CD4-positive, alpha-beta T cell (primary cell): ENCODE measurements around the gene HMGA1. TPM values are rescaled to one million over a fixed set of nuclear protein-coding genes. Genes with fewer than 3 reads are reported as not detected.

ENCODE experiments used
- ATAC-seq: fragments of 200-7000 bp; cut with Tn5 transposase; one replicate; pipeline ENCODE4 v1.10.0; 2022; ENCODE audit warnings: mild to moderate bottlenecking; ENCODE audit not compliant: poor library complexity
- CTCF ChIA-PET: fragments of 350-600 bp; sonication (Branson Sonifier 250); formaldehyde crosslinking; loops from one replicate; lab custom pipeline; 2021; ENCODE audit warnings: antibody characterized with exemption, inconsistent platforms; lab: Charles Lee
- POLR2A ChIA-PET: fragments of 350-600 bp; sonication (Branson Sonifier 250); formaldehyde crosslinking; loops from one replicate; lab custom pipeline; 2021; ENCODE audit warnings: antibody characterized with exemption, inconsistent platforms; lab: Charles Lee
- DNase-seq, 14 experiments: peaks; one replicate each; pipeline ENCODE4 v3.0.0-alpha.2; 2013 to 2020; ENCODE audit warnings: mixed read lengths in 2 of 14
- H3K27ac ChIP-seq, 2 donors: one replicate each; pipeline versions ENCODE4 v1.5.1 to v1.7.0; 2013; ENCODE audit warnings: low read length in 2 of 2, low read depth in 1 of 2, mild to moderate bottlenecking in 1 of 2
- H3K27me3 ChIP-seq, 2 experiments: 1 replicate in 1 of 2; 2 replicates in 1 of 2; pipeline versions ENCODE4 v1.6.1 to v1.7.0; 2013; ENCODE audit warnings: low read length in 2 of 2, control low read depth in 1 of 2, mild to moderate bottlenecking in 1 of 2, moderate library complexity in 1 of 2; ENCODE audit not compliant: insufficient read depth in 2 of 2, control insufficient read depth in 1 of 2
- H3K36me3 ChIP-seq: one replicate; pipeline ENCODE4 v1.6.1; 2013; ENCODE audit warnings: low read length, control low read depth; ENCODE audit not compliant: insufficient read depth
- H3K4me1 ChIP-seq: one replicate; pipeline ENCODE4 v1.6.1; 2013; ENCODE audit warnings: low read length, control low read depth; ENCODE audit not compliant: insufficient read depth
- H3K4me3 ChIP-seq: one replicate; pipeline ENCODE4 v1.5.1; 2013; ENCODE audit warnings: mild to moderate bottlenecking, low read length, moderate library complexity
- H3K9me3 ChIP-seq, 2 experiments: 1 replicate in 1 of 2; 2 replicates in 1 of 2; pipeline versions ENCODE4 v1.6.1 to v1.7.0; 2013; ENCODE audit warnings: low read length in 2 of 2, mild to moderate bottlenecking in 2 of 2, control low read depth in 1 of 2, moderate library complexity in 1 of 2; ENCODE audit not compliant: control insufficient read depth in 1 of 2, insufficient read depth in 1 of 2
- H3K27ac Mint-ChIP-seq: one replicate; pipeline ENCODE4 v1.8.0; 2020; ENCODE audit warnings: mixed read lengths
- H3K27me3 Mint-ChIP-seq: one replicate; pipeline ENCODE4 v1.8.0; 2021; ENCODE audit warnings: mixed read lengths
- H3K36me3 Mint-ChIP-seq: one replicate; pipeline ENCODE4 v1.8.0; 2021; ENCODE audit warnings: low read depth, mixed read lengths
- H3K4me1 Mint-ChIP-seq: one replicate; pipeline ENCODE4 v1.8.0; 2021; ENCODE audit warnings: low read depth, mixed read lengths
- H3K4me3 Mint-ChIP-seq: one replicate; pipeline ENCODE4 v1.8.0; 2020; ENCODE audit warnings: mild to moderate bottlenecking, mixed read lengths
- H3K9me3 Mint-ChIP-seq: one replicate; pipeline ENCODE4 v1.8.0; 2020; ENCODE audit warnings: mixed read lengths
- CTCF ChIP-seq: fragments of 200-600 bp; IDR thresholded peaks from one replicate; pipeline ENCODE4 v1.8.0; 2022; ENCODE audit warnings: antibody characterized with exemption, mild to moderate bottlenecking
- intact Hi-C, 2 experiments: fragments of 100-400 bp; cut with DNase I in 1 of 2; cut with micrococcal nuclease in 1 of 2; formaldehyde crosslinking; loops; one replicate each; pipeline versions ENCODE4 v1.15.1 to v1.9.0; 2023 to 2025; cut with DNase I, micrococcal nuclease
- total RNA-seq, 174 experiments: library from RNA in 2 of 174; stranded (reverse) in 2 of 174; gene quantifications; one replicate each; pipeline ENCODE4 v1.2.3 and lab custom pipeline; 2021 to 2026

The HMGA1 gene
- total RNA-seq, 2 experiments from 2014 or later = 102 to 107 TPM

- ChIA-PET POLR2A (no interaction called here), CTCF (no interaction called here)
- no peak for TF ChIP-seq CTCF
- H3K9me3 ChIP-seq = no peaks in the 10 kb centered on the region
- H3K9me3 Mint-ChIP-seq = no peaks in the 10 kb centered on the region
- no peaks in the 10 kb centered on the region for H3K27me3 Mint-ChIP-seq
- no peak for ATAC-seq
- H3K4me3 ChIP-seq = no peak overlapping the region
- peaks cover 8% of the 10 kb centered on the region for H3K4me1 ChIP-seq
- H3K27me3 ChIP-seq = no peaks in the 10 kb centered on the region
- intact Hi-C loops = no loop called here
- H3K27ac ChIP-seq = no peak overlapping the region
- no peak overlapping the region for H3K4me3 Mint-ChIP-seq
- no peak overlapping the region for H3K27ac Mint-ChIP-seq
- DNase-seq = no peak
- peaks cover 6% of the 10 kb centered on the region for H3K36me3 ChIP-seq
- peaks cover 15% of the 10 kb centered on the region for H3K4me1 Mint-ChIP-seq
- H3K36me3 Mint-ChIP-seq = peaks cover 58% of the 10 kb centered on the region
Measured at GRCh38 chr6:34281702-34282334, 45.1 kb downstream of the HMGA1 start.

- Histone ChIP-seq H3K36me3 (peaks cover 13% of the 10 kb centered on the region), H3K4me3 (no peak overlapping the region), H3K27me3 (no peaks in the 10 kb centered on the region), H3K9me3 (no peaks in the 10 kb centered on the region), H3K27ac (no peak overlapping the region), H3K4me1 (peaks cover 6% of the 10 kb centered on the region)
- Mint-ChIP-seq H3K36me3 (peaks cover 72% of the 10 kb centered on the region), H3K27me3 (no peaks in the 10 kb centered on the region), H3K9me3 (no peaks in the 10 kb centered on the region), H3K4me1 (peaks cover 21% of the 10 kb centered on the region), H3K27ac (peak overlapping the region; percentile 34), H3K4me3 (no peak overlapping the region)
- DNase-seq (peak in 3 of 14 experiments; percentile 16 to 49 (median 34)), ATAC-seq (no peak)
- POLR2A ChIA-PET = no interaction called here
- intact Hi-C loops = no loop called here
- CTCF ChIA-PET = no interaction called here
- no peak for TF ChIP-seq CTCF
Measured at GRCh38 chr6:34284563-34285447, 48.1 kb downstream of the HMGA1 start.

GRCh38 chr6:34285448-34286164 lies 48.9 kb downstream of the HMGA1 start:
- H3K27ac ChIP-seq = no peak overlapping the region
- no peak for ATAC-seq
- H3K36me3 ChIP-seq = peaks cover 13% of the 10 kb centered on the region
- Mint-ChIP-seq H3K4me3 (no peak overlapping the region), H3K4me1 (peaks cover 21% of the 10 kb centered on the region), H3K27ac (no peak overlapping the region), H3K27me3 (no peaks in the 10 kb centered on the region), H3K9me3 (no peaks in the 10 kb centered on the region), H3K36me3 (peaks cover 68% of the 10 kb centered on the region)
- TF ChIP-seq CTCF = no peak
- DNase-seq = no peak
- H3K9me3 ChIP-seq = no peaks in the 10 kb centered on the region
- peaks cover 6% of the 10 kb centered on the region for H3K4me1 ChIP-seq
- POLR2A ChIA-PET = no interaction called here
- CTCF ChIA-PET = no interaction called here
- intact Hi-C loops = no loop called here
- no peak overlapping the region for H3K4me3 ChIP-seq
- H3K27me3 ChIP-seq = no peaks in the 10 kb centered on the region
